ENCODE data around the gene AFAP1.

AFAP1 gene

GRCh38 chr4:7879127-7879526 is 60.5 kb downstream of the AFAP1 start:
- no peaks in the 10 kb centered on the region for H3K36me3 ChIP-seq (ENCODE audit: control insufficient read depth, low read depth, low read length)
- H3K27ac ChIP-seq (ENCODE audit: low read length) = no peak overlapping the region
- H3K9ac ChIP-seq (ENCODE audit: low read length) = no peak overlapping the region
- peaks cover 3% of the 10 kb centered on the region for H3K4me1 ChIP-seq (ENCODE audit: control insufficient read depth, low read depth, low read length)
- no peaks in the 10 kb centered on the region for H3K9me3 ChIP-seq (ENCODE audit: control insufficient read depth, low read depth, low read length)
- H3K4me3 ChIP-seq (ENCODE audit: low read length) = no peak overlapping the region
- no peaks in the 10 kb centered on the region for H3K27me3 ChIP-seq (ENCODE audit: control insufficient read depth, insufficient read depth, low read length)

GRCh38 chr4:7878323-7878722 is 61.3 kb downstream of the AFAP1 start:
- no peaks in the 10 kb centered on the region for H3K36me3 ChIP-seq (ENCODE audit: control insufficient read depth, low read depth, low read length)
- no peaks in the 10 kb centered on the region for H3K27me3 ChIP-seq (ENCODE audit: control insufficient read depth, insufficient read depth, low read length)
- no peaks in the 10 kb centered on the region for H3K9me3 ChIP-seq (ENCODE audit: control insufficient read depth, low read depth, low read length)
- no peak overlapping the region for H3K9ac ChIP-seq (ENCODE audit: low read length)
- no peak overlapping the region for H3K27ac ChIP-seq (ENCODE audit: low read length)
- peaks cover 3% of the 10 kb centered on the region for H3K4me1 ChIP-seq (ENCODE audit: control insufficient read depth, low read depth, low read length)
- no peak overlapping the region for H3K4me3 ChIP-seq (ENCODE audit: low read length)

GRCh38 chr4:7877176-7877575 is 62.5 kb downstream of the AFAP1 start:
- Histone ChIP-seq H3K9me3 (ENCODE audit: control insufficient read depth, low read depth, low read length) (no peaks in the 10 kb centered on the region), H3K9ac (ENCODE audit: low read length) (no peak overlapping the region), H3K4me1 (ENCODE audit: control insufficient read depth, low read depth, low read length) (peaks cover 3% of the 10 kb centered on the region), H3K36me3 (ENCODE audit: control insufficient read depth, low read depth, low read length) (no peaks in the 10 kb centered on the region), H3K27ac (ENCODE audit: low read length) (no peak overlapping the region), H3K27me3 (ENCODE audit: control insufficient read depth, insufficient read depth, low read length) (no peaks in the 10 kb centered on the region), H3K4me3 (ENCODE audit: low read length) (no peak overlapping the region)

GRCh38 chr4:7876201-7876875 is 63.3 kb downstream of the AFAP1 start:
- H3K27me3 ChIP-seq (ENCODE audit: control insufficient read depth, insufficient read depth, low read length) = no peaks in the 10 kb centered on the region
- no peaks in the 10 kb centered on the region for H3K9me3 ChIP-seq (ENCODE audit: control insufficient read depth, low read depth, low read length)
- no peaks in the 10 kb centered on the region for H3K36me3 ChIP-seq (ENCODE audit: control insufficient read depth, low read depth, low read length)
- no peak overlapping the region for H3K4me3 ChIP-seq (ENCODE audit: low read length)
- H3K4me1 ChIP-seq (ENCODE audit: control insufficient read depth, low read depth, low read length) = peaks cover 3% of the 10 kb centered on the region
- no peak overlapping the region for H3K27ac ChIP-seq (ENCODE audit: low read length)
- no peak overlapping the region for H3K9ac ChIP-seq (ENCODE audit: low read length)

DNA sequence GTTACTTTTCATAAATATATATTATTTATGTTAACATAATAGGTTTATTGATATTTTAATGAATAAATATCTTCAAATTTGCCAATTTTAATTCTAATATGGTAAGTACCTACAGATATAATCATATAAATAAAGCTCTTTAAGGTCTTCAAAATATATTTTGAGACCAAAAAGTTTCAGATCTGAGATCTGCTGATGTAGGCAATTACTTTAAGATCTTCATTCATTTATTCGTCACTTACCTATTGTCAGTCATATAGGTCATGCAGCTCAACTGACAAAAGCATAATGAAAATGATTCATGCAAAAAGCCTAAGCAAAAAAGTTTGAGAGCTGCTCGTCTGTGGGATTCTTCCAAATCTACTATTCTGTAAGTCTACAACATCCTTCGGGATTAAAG is 64.8 kb downstream of the AFAP1 start:
- Histone ChIP-seq H3K36me3 (ENCODE audit: control insufficient read depth, low read depth, low read length) (no peaks in the 10 kb centered on the region), H3K4me1 (ENCODE audit: control insufficient read depth, low read depth, low read length) (peaks cover 3% of the 10 kb centered on the region), H3K9ac (ENCODE audit: low read length) (no peak overlapping the region), H3K4me3 (ENCODE audit: low read length) (no peak overlapping the region), H3K27me3 (ENCODE audit: control insufficient read depth, insufficient read depth, low read length) (no peaks in the 10 kb centered on the region), H3K9me3 (ENCODE audit: control insufficient read depth, low read depth, low read length) (no peaks in the 10 kb centered on the region), H3K27ac (ENCODE audit: low read length) (no peak overlapping the region)

DNA sequence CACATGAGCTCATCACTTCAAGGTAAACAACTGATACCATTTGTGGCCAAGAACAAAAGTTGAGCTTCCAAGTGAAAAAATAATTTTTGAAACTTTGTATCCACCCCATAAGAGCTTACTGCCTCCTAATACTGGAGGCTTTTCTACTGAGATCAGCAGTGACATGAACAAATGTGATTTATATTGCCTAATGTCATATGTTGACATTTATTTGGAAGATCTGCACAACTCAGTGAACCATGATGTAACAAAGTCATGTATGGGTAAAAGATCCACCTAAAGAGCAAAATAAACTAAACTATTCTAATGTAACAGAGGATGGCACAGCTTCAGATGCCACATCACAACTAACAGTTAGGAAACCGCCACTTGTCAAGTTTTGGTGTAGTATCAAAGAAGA is 65.8 kb downstream of the AFAP1 start:
- no peak overlapping the region for H3K27ac ChIP-seq (ENCODE audit: low read length)
- H3K4me3 ChIP-seq (ENCODE audit: low read length) = no peak overlapping the region
- peaks cover 3% of the 10 kb centered on the region for H3K4me1 ChIP-seq (ENCODE audit: control insufficient read depth, low read depth, low read length)
- H3K27me3 ChIP-seq (ENCODE audit: control insufficient read depth, insufficient read depth, low read length) = no peaks in the 10 kb centered on the region
- H3K9ac ChIP-seq (ENCODE audit: low read length) = no peak overlapping the region
- H3K9me3 ChIP-seq (ENCODE audit: control insufficient read depth, low read depth, low read length) = no peaks in the 10 kb centered on the region
- no peaks in the 10 kb centered on the region for H3K36me3 ChIP-seq (ENCODE audit: control insufficient read depth, low read depth, low read length)

- H3K9me3 ChIP-seq (ENCODE audit: control insufficient read depth, low read depth, low read length) = no peaks in the 10 kb centered on the region
- H3K27me3 ChIP-seq (ENCODE audit: control insufficient read depth, insufficient read depth, low read length) = no peaks in the 10 kb centered on the region
- no peak overlapping the region for H3K9ac ChIP-seq (ENCODE audit: low read length)
- no peaks in the 10 kb centered on the region for H3K36me3 ChIP-seq (ENCODE audit: control insufficient read depth, low read depth, low read length)
- no peak overlapping the region for H3K4me3 ChIP-seq (ENCODE audit: low read length)
- no peak overlapping the region for H3K27ac ChIP-seq (ENCODE audit: low read length)
- H3K4me1 ChIP-seq (ENCODE audit: control insufficient read depth, low read depth, low read length) = peaks cover 3% of the 10 kb centered on the region
Observed at GRCh38 chr4:7872264-7872771, 67.3 kb downstream of the AFAP1 start.

DNA sequence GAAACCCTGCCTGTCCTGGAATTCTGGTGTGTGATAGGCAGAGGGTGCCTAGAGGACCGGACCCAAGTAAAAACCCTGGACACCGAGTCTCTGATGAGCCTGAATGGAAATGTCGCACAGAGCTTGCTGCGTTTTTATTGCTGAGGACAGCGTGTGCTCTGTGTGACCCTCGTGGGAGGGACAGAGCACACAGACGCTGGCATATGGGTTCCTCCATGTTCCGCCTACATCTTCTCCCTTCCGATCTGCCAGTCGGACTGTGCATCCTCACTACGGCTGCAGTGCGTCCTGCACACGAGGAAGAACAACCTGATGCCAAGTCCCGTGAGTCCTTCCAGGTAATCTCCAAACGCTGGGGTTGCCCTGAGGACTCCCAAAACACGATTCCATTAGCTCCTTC is 68.3 kb downstream of the AFAP1 start:
- no peaks in the 10 kb centered on the region for H3K4me1 ChIP-seq (ENCODE audit: control insufficient read depth, low read depth, low read length)
- no peaks in the 10 kb centered on the region for H3K9me3 ChIP-seq (ENCODE audit: control insufficient read depth, low read depth, low read length)
- no peak overlapping the region for H3K9ac ChIP-seq (ENCODE audit: low read length)
- no peaks in the 10 kb centered on the region for H3K36me3 ChIP-seq (ENCODE audit: control insufficient read depth, low read depth, low read length)
- no peaks in the 10 kb centered on the region for H3K27me3 ChIP-seq (ENCODE audit: control insufficient read depth, insufficient read depth, low read length)
- no peak overlapping the region for H3K27ac ChIP-seq (ENCODE audit: low read length)
- H3K4me3 ChIP-seq (ENCODE audit: low read length) = no peak overlapping the region

GRCh38 chr4:7868892-7869471 is 70.7 kb downstream of the AFAP1 start:
- no peak overlapping the region for H3K27ac ChIP-seq (ENCODE audit: low read length)
- H3K27me3 ChIP-seq (ENCODE audit: control insufficient read depth, insufficient read depth, low read length) = no peaks in the 10 kb centered on the region
- no peak overlapping the region for H3K4me3 ChIP-seq (ENCODE audit: low read length)
- H3K4me1 ChIP-seq (ENCODE audit: control insufficient read depth, low read depth, low read length) = peaks cover 5% of the 10 kb centered on the region
- H3K9ac ChIP-seq (ENCODE audit: low read length) = no peak overlapping the region
- no peaks in the 10 kb centered on the region for H3K36me3 ChIP-seq (ENCODE audit: control insufficient read depth, low read depth, low read length)
- no peaks in the 10 kb centered on the region for H3K9me3 ChIP-seq (ENCODE audit: control insufficient read depth, low read depth, low read length)

DNA sequence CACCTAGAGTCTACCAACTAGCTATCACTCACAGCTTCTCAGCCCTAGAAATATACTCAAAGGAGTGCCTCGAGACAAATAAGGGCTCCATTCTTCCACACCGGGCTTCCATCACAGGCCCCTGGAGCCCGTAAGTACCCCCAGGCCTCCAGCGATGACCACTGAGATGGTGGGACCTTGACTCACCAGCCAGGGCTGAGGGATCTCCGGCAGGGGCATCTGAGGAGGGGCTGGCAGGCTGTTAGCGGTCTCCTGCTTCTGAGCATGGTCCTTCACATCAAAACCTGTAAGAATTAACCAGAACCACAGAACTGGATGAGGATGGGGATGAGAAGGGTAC is 71.3 kb downstream of the AFAP1 start:
- Histone ChIP-seq H3K4me1 (ENCODE audit: control insufficient read depth, low read depth, low read length) (peaks cover 5% of the 10 kb centered on the region), H3K27ac (ENCODE audit: low read length) (no peak overlapping the region), H3K9ac (ENCODE audit: low read length) (no peak overlapping the region), H3K36me3 (ENCODE audit: control insufficient read depth, low read depth, low read length) (no peaks in the 10 kb centered on the region), H3K27me3 (ENCODE audit: control insufficient read depth, insufficient read depth, low read length) (no peaks in the 10 kb centered on the region), H3K4me3 (ENCODE audit: low read length) (no peak overlapping the region), H3K9me3 (ENCODE audit: control insufficient read depth, low read depth, low read length) (no peaks in the 10 kb centered on the region)

DNA sequence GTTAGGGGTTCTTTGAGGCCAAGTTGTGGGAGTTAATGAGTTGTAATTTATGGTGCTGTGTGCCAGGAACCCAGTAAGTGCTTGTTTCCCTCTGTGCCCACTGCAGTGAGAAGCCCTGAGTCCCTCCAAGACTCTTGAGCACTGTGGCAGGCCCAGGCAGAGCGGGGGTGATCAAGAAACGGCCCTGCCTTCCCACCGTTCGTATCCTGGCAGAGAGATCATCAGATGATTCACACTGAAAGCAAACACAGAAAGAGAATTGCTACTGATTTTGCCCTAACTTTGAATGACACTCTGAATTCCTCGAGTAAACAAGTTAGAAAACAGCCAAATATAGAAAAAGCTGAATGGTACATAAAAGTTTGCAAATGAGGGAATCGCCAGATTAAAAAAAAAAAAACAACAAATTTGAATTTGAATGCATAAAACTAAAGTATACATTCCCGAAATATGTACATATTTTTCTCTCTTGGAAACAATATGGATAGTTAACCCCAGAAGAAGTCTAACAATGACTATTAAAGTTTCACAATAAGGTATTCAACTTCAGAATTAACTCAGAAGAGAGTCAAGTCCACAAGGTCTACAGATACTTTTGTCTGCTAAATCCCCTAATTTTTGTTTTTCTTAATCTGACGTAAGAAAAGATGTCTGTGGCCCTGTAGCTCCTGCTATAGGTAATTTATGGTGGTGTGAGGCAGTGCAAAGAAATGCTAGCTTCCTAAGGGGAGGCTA is 71.8 kb downstream of the AFAP1 start:
- Histone ChIP-seq H3K27ac (ENCODE audit: low read length) (no peak overlapping the region), H3K36me3 (ENCODE audit: control insufficient read depth, low read depth, low read length) (no peaks in the 10 kb centered on the region), H3K9me3 (ENCODE audit: control insufficient read depth, low read depth, low read length) (no peaks in the 10 kb centered on the region), H3K4me1 (ENCODE audit: control insufficient read depth, low read depth, low read length) (peaks cover 10% of the 10 kb centered on the region), H3K4me3 (ENCODE audit: low read length) (no peak overlapping the region), H3K27me3 (ENCODE audit: control insufficient read depth, insufficient read depth, low read length) (no peaks in the 10 kb centered on the region), H3K9ac (ENCODE audit: low read length) (no peak overlapping the region)

GRCh38 chr4:7867191-7867590 is 72.5 kb downstream of the AFAP1 start:
- H3K36me3 ChIP-seq (ENCODE audit: control insufficient read depth, low read depth, low read length) = no peaks in the 10 kb centered on the region
- no peaks in the 10 kb centered on the region for H3K9me3 ChIP-seq (ENCODE audit: control insufficient read depth, low read depth, low read length)
- H3K4me1 ChIP-seq (ENCODE audit: control insufficient read depth, low read depth, low read length) = peaks cover 15% of the 10 kb centered on the region
- H3K4me3 ChIP-seq (ENCODE audit: low read length) = no peak overlapping the region
- H3K27ac ChIP-seq (ENCODE audit: low read length) = no peak overlapping the region
- no peak overlapping the region for H3K9ac ChIP-seq (ENCODE audit: low read length)
- no peaks in the 10 kb centered on the region for H3K27me3 ChIP-seq (ENCODE audit: control insufficient read depth, insufficient read depth, low read length)
